ENCODE results near the gene SLC25A46.

Gene SLC25A46

DNA sequence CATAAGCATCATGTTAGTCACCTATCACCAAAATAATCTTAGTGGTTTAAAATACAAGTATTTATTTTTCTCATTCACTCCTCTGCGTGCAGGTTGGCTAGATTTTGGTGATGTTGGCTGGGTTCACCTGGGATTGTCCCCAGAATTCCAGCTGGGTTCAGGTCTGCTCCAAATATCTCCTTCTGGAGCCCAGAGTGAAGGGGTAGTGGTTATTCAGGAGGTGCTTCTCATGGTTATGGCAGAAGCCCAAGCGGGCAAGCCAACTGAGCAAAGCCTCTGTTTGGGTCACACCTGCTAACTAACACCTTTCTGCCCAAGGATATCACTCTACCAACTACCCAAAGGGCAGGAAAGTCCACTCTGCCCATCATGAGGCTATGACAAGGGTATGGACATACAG lies 4.7 kb upstream of the SLC25A46 start:
- in situ Hi-C loops (cut with HindIII; ENCODE audit: low pct_unique_long_range_greater_than_20kb, low sequenced_read_pairs) = no loop called here
- no peak for TF ChIP-seq JUND (IDR thresholded peaks at IDR 0.05; ENCODE audit: low read depth)
- DNase-seq (ENCODE audit: low read depth in 1 of 2, low spot score in 1 of 2) = no peak

DNA sequence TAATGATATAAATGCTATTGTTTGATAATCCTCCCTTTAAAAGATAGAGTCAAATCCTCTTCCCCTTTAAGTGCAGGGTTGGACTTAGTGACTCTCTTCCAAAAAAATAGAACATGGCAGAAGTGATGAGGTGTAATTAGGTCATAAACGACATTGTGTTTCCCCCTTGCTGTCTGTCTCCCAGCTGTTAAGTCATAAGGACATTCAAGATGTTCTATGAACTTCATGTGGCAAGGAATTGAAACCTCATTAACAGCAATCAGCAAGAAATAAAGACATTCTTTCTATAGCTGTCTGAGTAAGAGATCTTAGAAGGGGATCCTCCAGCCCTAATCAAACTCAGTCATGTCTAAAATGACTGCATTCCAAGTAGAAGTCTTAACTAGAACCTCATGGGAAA lies 3.3 kb upstream of the SLC25A46 start:
- DNase-seq (ENCODE audit: low read depth in 1 of 2, low spot score in 1 of 2) = no peak
- in situ Hi-C loops (cut with HindIII; ENCODE audit: low pct_unique_long_range_greater_than_20kb, low sequenced_read_pairs) = no loop called here
- TF ChIP-seq JUND (IDR thresholded peaks at IDR 0.05; ENCODE audit: low read depth) = no peak

- in situ Hi-C loops (cut with HindIII; ENCODE audit: low pct_unique_long_range_greater_than_20kb, low sequenced_read_pairs) = no loop called here
- DNase-seq (ENCODE audit: low read depth in 1 of 2, low spot score in 1 of 2) = no peak
- no peak for TF ChIP-seq JUND (IDR thresholded peaks at IDR 0.05; ENCODE audit: low read depth)
These were observed 2.1 kb upstream of the SLC25A46 start for GRCh38 chr5:110736753-110737152.

DNA sequence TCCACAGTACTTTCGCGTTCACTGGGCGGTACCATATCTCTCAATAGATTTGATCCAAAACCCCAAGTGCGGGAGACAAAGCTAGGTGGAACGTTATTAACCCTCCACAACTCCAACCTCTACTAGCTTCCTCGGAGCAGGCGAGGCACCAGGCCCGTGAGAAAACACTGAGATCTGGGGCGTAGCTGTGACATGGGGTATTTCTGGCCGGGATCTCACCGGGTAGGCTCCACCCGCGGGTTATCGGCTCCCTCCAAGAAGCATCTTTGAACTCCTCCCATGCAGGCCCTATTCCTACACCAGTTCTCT lies 350 bp upstream of the SLC25A46 start:
- TF ChIP-seq JUND (IDR thresholded peaks at IDR 0.05; ENCODE audit: low read depth) = no peak
- in situ Hi-C loops (cut with HindIII; ENCODE audit: low pct_unique_long_range_greater_than_20kb, low sequenced_read_pairs) = no loop called here
- DNase-seq (ENCODE audit: low read depth in 1 of 2, low spot score in 1 of 2) = no peak

- in situ Hi-C loops (cut with HindIII; ENCODE audit: low pct_unique_long_range_greater_than_20kb, low sequenced_read_pairs) = no loop called here
- no peak for TF ChIP-seq JUND (IDR thresholded peaks at IDR 0.05; ENCODE audit: low read depth)
- DNase-seq (ENCODE audit: low read depth in 1 of 2, low spot score in 1 of 2) = no peak
These were observed 13.3 kb downstream of the SLC25A46 start for GRCh38 chr5:110751902-110752762.

- in situ Hi-C loops (cut with HindIII; ENCODE audit: low pct_unique_long_range_greater_than_20kb, low sequenced_read_pairs) = no loop called here
- DNase-seq (ENCODE audit: low read depth in 1 of 2, low spot score in 1 of 2) = no peak
- no peak for TF ChIP-seq JUND (IDR thresholded peaks at IDR 0.05; ENCODE audit: low read depth)
These were observed 14.1 kb downstream of the SLC25A46 start for GRCh38 chr5:110752953-110753352.

GRCh38 chr5:110753600-110753999 lies 14.8 kb downstream of the SLC25A46 start:
- no peak for DNase-seq (ENCODE audit: low read depth in 1 of 2, low spot score in 1 of 2)
- in situ Hi-C loops (cut with HindIII; ENCODE audit: low pct_unique_long_range_greater_than_20kb, low sequenced_read_pairs) = no loop called here
- TF ChIP-seq JUND (IDR thresholded peaks at IDR 0.05; ENCODE audit: low read depth) = no peak

DNA sequence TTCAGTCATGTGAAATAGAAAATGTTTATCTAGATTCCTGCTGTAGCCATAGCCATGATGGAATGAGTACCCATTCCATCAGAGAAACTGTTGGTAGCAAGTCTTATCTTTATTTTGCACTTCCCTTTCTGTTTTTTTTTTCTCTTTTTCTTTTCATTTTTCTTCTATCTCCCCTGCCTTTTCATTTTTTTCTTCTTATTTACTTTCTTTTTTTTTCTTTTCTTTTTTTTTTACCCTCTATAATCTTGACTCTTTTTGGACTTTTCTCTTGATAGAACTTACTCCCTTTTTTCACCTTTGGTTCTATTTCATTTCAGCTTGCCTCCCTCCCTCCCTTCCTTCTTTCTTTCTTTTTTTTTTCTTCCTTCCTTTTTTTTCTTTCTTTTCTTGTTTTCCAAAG lies 15.4 kb downstream of the SLC25A46 start:
- in situ Hi-C loops (cut with HindIII; ENCODE audit: low pct_unique_long_range_greater_than_20kb, low sequenced_read_pairs) = no loop called here
- no peak for DNase-seq (ENCODE audit: low read depth in 1 of 2, low spot score in 1 of 2)
- no peak for TF ChIP-seq JUND (IDR thresholded peaks at IDR 0.05; ENCODE audit: low read depth)

DNA sequence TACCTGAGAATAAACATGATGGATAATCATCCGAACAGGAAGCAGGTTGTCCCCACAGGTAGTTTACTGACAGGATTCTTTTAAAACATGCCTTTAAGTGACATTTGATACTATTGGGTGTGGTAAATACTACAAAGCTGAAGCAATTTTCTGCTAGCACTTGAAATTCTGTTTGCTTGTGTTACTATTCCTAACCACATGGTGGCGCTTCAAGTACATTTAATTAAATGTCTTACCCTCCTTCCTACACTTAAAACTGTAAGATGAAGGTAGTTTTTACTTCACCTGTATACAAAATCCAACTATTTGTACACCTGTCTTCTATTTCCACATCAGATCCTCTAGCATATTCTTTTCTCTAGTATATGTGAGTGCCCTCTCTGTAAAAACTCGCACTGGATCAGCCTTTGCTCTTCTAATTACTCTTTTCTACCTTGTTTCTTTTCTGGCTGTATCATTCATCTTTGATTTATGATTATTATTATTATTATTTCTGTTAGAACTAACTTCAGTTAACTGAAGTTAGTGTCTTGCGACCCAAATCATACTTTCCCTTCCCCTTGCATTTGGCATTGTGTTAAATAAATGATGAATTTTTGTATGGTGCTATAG lies 18.4 kb downstream of the SLC25A46 start:
- in situ Hi-C loops (cut with HindIII; ENCODE audit: low pct_unique_long_range_greater_than_20kb, low sequenced_read_pairs) = no loop called here
- DNase-seq (ENCODE audit: low read depth in 1 of 2, low spot score in 1 of 2) = peak; percentile 13 to 67
- TF ChIP-seq JUND (IDR thresholded peaks at IDR 0.05; ENCODE audit: low read depth) = no peak

- no peak for DNase-seq (ENCODE audit: low read depth in 1 of 2, low spot score in 1 of 2)
- in situ Hi-C loops (cut with HindIII; ENCODE audit: low pct_unique_long_range_greater_than_20kb, low sequenced_read_pairs) = no loop called here
These were observed 21.4 kb downstream of the SLC25A46 start for GRCh38 chr5:110760158-110760557.

GRCh38 chr5:110768138-110768860 lies 29.5 kb downstream of the SLC25A46 start:
- in situ Hi-C loops (cut with HindIII; ENCODE audit: low pct_unique_long_range_greater_than_20kb, low sequenced_read_pairs) = no loop called here
- no peak for DNase-seq (ENCODE audit: low read depth in 1 of 2, low spot score in 1 of 2)
- TF ChIP-seq JUND (IDR thresholded peaks at IDR 0.05; ENCODE audit: low read depth) = no peak

More at GRCh38 chr5:110760158-110760557, 21.4 kb downstream of the SLC25A46 start:
- TF ChIP-seq JUND (IDR thresholded peaks at IDR 0.05; ENCODE audit: low read depth) = no peak

- DNase-seq (ENCODE audit: low read depth in 1 of 2, low spot score in 1 of 2) = no peak
- in situ Hi-C loops (cut with HindIII; ENCODE audit: low pct_unique_long_range_greater_than_20kb, low sequenced_read_pairs) = no loop called here
- TF ChIP-seq JUND (IDR thresholded peaks at IDR 0.05; ENCODE audit: low read depth) = no peak
These were observed 30.3 kb downstream of the SLC25A46 start for GRCh38 chr5:110769000-110769681.
